GM23248 (cell line): ENCODE measurements around the gene ASF1B. TPM values are rescaled to one million over a fixed set of nuclear protein-coding genes. Genes with fewer than 3 reads are reported as not detected.

ENCODE experiments used
- DNase-seq: peaks from one replicate; pipeline ENCODE4 v3.0.0-alpha.2; 2015
- H2AFZ ChIP-seq: fragments of 200-600 bp; sonication (generic); 2 replicates; pipeline ENCODE4 v1.6.1; 2016; ENCODE audit warnings: antibody characterized with exemption
- H3F3A ChIP-seq: fragments of 200-600 bp; sonication (generic); 2 replicates; pipeline ENCODE4 v1.6.1; 2016; ENCODE audit warnings: mild to moderate bottlenecking, antibody characterized with exemption, mixed run types; ENCODE audit not compliant: insufficient read depth
- H3K27ac ChIP-seq: fragments of 200-600 bp; sonication (generic); 2 replicates; pipeline ENCODE4 v1.5.1; 2016; ENCODE audit warnings: mild to moderate bottlenecking
- H3K27me3 ChIP-seq: fragments of 200-600 bp; sonication (generic); replicated peaks from 2 replicates; pipeline ENCODE4 v1.6.1; 2016; ENCODE audit warnings: mild to moderate bottlenecking; ENCODE audit not compliant: insufficient read depth
- H3K36me3 ChIP-seq: fragments of 200-600 bp; sonication (generic); 2 replicates; pipeline ENCODE4 v1.6.1; 2016; ENCODE audit warnings: low read depth, mild to moderate bottlenecking
- H3K4me1 ChIP-seq: fragments of 200-600 bp; sonication (generic); 2 replicates; pipeline ENCODE4 v1.6.1; 2016; ENCODE audit warnings: mild to moderate bottlenecking; ENCODE audit not compliant: insufficient read depth
- H3K4me2 ChIP-seq: fragments of 200-600 bp; sonication (generic); one replicate; pipeline ENCODE4 v1.6.1; 2016; ENCODE audit warnings: mild to moderate bottlenecking; ENCODE audit not compliant: unreplicated experiment
- H3K4me3 ChIP-seq: fragments of 200-600 bp; sonication (generic); 2 replicates; pipeline ENCODE4 v1.5.1; 2016; ENCODE audit warnings: mild to moderate bottlenecking
- H3K79me2 ChIP-seq: fragments of 200-600 bp; sonication (generic); 2 replicates; pipeline ENCODE4 v1.6.1; 2016; ENCODE audit warnings: mild to moderate bottlenecking; ENCODE audit not compliant: insufficient read depth
- H3K9ac ChIP-seq: fragments of 200-600 bp; sonication (generic); 2 replicates; pipeline ENCODE4 v1.6.1; 2016; ENCODE audit warnings: mild to moderate bottlenecking
- H3K9me2 ChIP-seq: fragments of 200-600 bp; sonication (generic); 2 replicates; pipeline ENCODE4 v1.6.1; 2016; ENCODE audit warnings: mixed run types, mild to moderate bottlenecking, moderate library complexity; ENCODE audit not compliant: insufficient read depth
- H3K9me3 ChIP-seq: fragments of 200-600 bp; sonication (generic); one replicate; pipeline ENCODE4 v1.6.1; 2017; ENCODE audit warnings: low read depth
- H4K20me1 ChIP-seq: fragments of 200-600 bp; sonication (generic); 2 replicates; pipeline ENCODE4 v1.6.0; 2016; ENCODE audit not compliant: insufficient read depth
- EZH2 ChIP-seq: fragments of 200-600 bp; sonication (generic); IDR thresholded peaks from 2 replicates; pipeline ENCODE4 v1.6.1; 2018; ENCODE audit warnings: antibody characterized with exemption, mild to moderate bottlenecking; ENCODE audit not compliant: insufficient read depth, poor library complexity, severe bottlenecking
- EZH2phosphoT487 ChIP-seq: fragments of 200-600 bp; sonication (generic); IDR thresholded peaks from 2 replicates; pipeline ENCODE4 v1.6.1; 2018; ENCODE audit warnings: antibody characterized with exemption, moderate library complexity, mild to moderate bottlenecking, low read depth; ENCODE audit not compliant: insufficient read depth
- WGBS, 2 experiments: methylation state at CpG; one replicate each; pipeline ENCODE4 v1.1.6; 2015 to 2017; ENCODE audit warnings: low lambda C conversion rate in 2 of 2, low coverage in 1 of 2; ENCODE audit errors: missing lambda C conversion rate in 2 of 2; 5-methylcytosine and 5-hydroxymethylcytosine counted together
- in situ Hi-C: fragments of 300-500 bp; cut with MboI; formaldehyde crosslinking; loops from 2 replicates; pipeline ENCODE4 v1.15.0; 2020
- polyA plus RNA-seq: library from polyadenylated mRNA; unstranded; fragments of >200 nt; fragmentation: Nextera tagmentation; extraction: Ambion mirVana; gene quantifications from 2 replicates; pipeline ENCODE4 v1.2.1, GENCODE V29; 2016
- total RNA-seq: library from RNA; depleted of rRNA; stranded (reverse); fragments of >200 nt; shearing (Covaris generic); gene quantifications from 2 replicates; pipeline ENCODE4 v1.2.3, GENCODE V29; 2014

Gene ASF1B
- total and polyA plus RNA-seq, 2 experiments from 2014 or later: 11.2 to 19.0 TPM

DNA sequence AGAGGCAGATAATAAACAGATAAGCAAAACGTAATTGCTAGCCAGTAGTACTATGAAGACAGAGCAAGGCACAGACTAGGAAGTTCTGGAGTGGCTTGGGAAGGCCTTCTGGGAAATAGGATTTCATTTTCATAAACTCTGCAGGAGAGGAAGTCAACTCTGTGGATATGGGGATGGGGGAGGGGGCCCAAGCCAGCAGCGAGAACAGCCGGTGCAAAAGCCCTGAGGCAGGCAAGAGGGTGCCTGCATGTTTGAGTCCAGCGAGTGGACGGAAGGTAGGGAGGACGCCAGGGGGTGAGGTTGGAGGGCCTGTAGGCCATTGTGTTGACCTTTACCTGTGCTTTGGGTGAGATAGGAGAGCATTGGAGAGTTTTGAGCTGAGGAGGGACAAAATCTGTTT, 9.0 kb upstream of the ASF1B start:
- Histone ChIP-seq H3F3A (peaks cover 9% of the 10 kb centered on the region; the same call in 1 of the 2 replicates), H3K4me3 (no peak overlapping the region), H3K9me2 (no peaks in the 10 kb centered on the region), H2AFZ (no peak overlapping the region), H3K27ac (no peak overlapping the region), H4K20me1 (no peaks in the 10 kb centered on the region), H3K9me3 (no peaks in the 10 kb centered on the region), H3K9ac (no peak overlapping the region), H3K4me1 (peaks cover 31% of the 10 kb centered on the region), H3K4me2 (no peak overlapping the region), H3K36me3 (no peaks in the 10 kb centered on the region), H3K27me3 (no peaks in the 10 kb centered on the region), H3K79me2 (peaks cover 21% of the 10 kb centered on the region)
- no peak for DNase-seq
- 93 to 95% methylated on average over 6 of the region's 6 CpGs for WGBS, 2 experiments
- in situ Hi-C loops: no loop called here
- TF ChIP-seq EZH2phosphoT487: no peak
- TF ChIP-seq EZH2: no peak

DNA sequence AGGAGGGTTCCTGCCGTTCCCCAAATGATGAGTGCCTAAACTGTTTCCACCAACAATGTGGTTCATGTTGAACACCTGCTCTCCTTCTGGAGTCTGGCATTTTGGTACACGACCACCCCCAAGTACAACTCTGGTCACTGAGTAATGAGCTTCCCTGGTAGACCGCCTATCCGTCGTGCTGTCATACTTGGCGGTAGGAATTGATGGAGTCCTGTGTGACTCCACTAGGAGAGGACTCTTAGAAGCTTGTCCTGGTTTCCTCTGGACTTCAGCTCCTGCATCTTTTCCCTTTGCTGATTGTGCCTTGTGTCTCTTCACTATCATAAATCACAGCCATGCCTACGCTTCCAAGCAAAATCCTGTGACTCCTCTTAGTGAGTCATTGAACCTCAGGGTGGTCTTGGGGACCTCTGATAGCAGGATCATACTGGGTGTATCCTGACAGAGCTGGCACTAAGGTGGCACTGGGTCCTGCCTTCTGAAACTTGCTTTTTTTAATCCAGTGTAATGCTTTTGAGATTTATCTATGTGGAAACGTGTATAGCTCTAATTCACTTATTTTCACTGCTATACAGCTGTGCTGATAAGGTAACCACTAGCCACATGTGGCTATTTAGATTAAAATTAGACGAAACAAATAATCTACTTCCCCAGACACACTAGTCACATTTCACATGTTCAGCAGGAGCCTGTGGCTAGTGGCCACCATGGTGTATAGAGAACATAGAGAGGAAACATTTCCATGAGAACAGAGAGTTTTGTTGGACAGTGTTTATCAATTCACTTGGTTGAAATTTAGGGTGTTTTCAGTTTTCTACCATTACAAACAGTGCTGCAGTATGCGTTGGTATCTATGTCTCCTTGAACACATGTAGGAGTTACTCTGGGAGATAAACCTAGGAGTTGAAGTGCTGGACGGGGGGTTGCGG, 6.1 kb upstream of the ASF1B start:
- Histone ChIP-seq H3K27me3 (no peaks in the 10 kb centered on the region), H4K20me1 (no peaks in the 10 kb centered on the region), H3K36me3 (no peaks in the 10 kb centered on the region), H2AFZ (no peak overlapping the region), H3K4me3 (no peak overlapping the region), H3K4me2 (no peak overlapping the region), H3K9me2 (no peaks in the 10 kb centered on the region), H3K4me1 (peaks cover 30% of the 10 kb centered on the region), H3K79me2 (peaks cover 23% of the 10 kb centered on the region; the same call in 1 of the 2 replicates), H3K9ac (no peak overlapping the region), H3F3A (peaks cover 16% of the 10 kb centered on the region), H3K9me3 (no peaks in the 10 kb centered on the region), H3K27ac (no peak overlapping the region)
- in situ Hi-C loops: no loop called here
- no peak for TF ChIP-seq EZH2
- no peak for TF ChIP-seq EZH2phosphoT487
- WGBS, 2 experiments: 78 to 87% methylated on average over 12 of the region's 12 CpGs
- no peak for DNase-seq

DNA sequence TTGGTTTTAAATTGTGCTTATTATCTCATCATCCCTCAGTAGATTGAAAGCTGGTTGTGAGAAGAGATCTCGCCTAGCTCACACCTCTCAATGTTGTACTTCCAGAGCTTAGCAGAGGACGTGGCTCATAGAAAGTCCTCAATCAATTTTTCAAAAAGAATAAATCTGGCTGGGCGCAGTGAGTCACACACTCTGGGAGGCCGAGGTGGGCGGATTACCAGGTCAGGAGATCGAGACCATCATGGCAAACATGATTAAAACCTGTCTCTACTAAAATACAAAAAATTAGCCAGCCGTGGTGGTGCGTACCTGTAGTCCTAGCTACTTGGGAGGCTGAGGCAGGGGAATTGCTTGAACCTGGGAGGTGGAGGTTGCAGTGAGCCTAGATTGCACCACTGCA, 4.7 kb upstream of the ASF1B start:
- Histone ChIP-seq H3K79me2 (peaks cover 23% of the 10 kb centered on the region; the same call in 1 of the 2 replicates), H3K4me2 (no peak overlapping the region), H3K4me1 (peaks cover 16% of the 10 kb centered on the region), H3K9me3 (no peaks in the 10 kb centered on the region), H3F3A (peaks cover 9% of the 10 kb centered on the region), H3K4me3 (no peak overlapping the region), H3K27me3 (no peaks in the 10 kb centered on the region), H2AFZ (no peak overlapping the region), H3K36me3 (no peaks in the 10 kb centered on the region), H3K9me2 (no peaks in the 10 kb centered on the region), H3K27ac (no peak overlapping the region), H4K20me1 (no peaks in the 10 kb centered on the region), H3K9ac (no peak overlapping the region)
- DNase-seq: no peak
- in situ Hi-C loops: no loop called here
- TF ChIP-seq EZH2phosphoT487: no peak
- TF ChIP-seq EZH2: no peak
- 95% methylated on average over 8 of the region's 8 CpGs for WGBS, 2 experiments

DNA sequence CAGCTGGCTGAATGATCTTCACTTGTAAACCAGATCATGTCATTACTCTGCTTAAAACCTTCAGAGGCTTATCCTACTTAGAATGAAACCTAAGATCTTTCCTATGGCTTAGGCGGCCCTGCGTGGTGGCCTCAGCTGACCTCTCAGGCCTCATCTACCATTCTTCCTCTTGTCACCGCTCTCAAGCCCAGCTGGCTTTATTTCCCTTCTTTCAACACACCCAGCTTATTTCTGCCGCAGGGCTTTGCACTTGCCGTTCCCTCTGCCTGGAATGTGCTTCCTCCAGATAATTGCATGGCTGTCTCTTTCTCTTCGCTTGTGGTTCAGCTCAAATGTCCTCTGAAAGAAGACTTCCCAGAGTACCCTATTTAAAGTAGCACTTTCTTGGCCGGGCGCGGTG, 3.6 kb upstream of the ASF1B start:
- Histone ChIP-seq H3K79me2 (peaks cover 24% of the 10 kb centered on the region), H4K20me1 (no peaks in the 10 kb centered on the region), H3F3A (peaks cover 9% of the 10 kb centered on the region), H3K9me2 (no peaks in the 10 kb centered on the region), H3K27ac (no peak overlapping the region), H3K4me3 (no peak overlapping the region), H3K27me3 (no peaks in the 10 kb centered on the region), H3K4me2 (no peak overlapping the region), H3K36me3 (no peaks in the 10 kb centered on the region), H3K9ac (no peak overlapping the region), H3K4me1 (peaks cover 16% of the 10 kb centered on the region), H3K9me3 (no peaks in the 10 kb centered on the region), H2AFZ (no peak overlapping the region)
- 96 to 97% methylated on average over 9 of the region's 9 CpGs for WGBS, 2 experiments
- TF ChIP-seq EZH2phosphoT487 (no peak), EZH2 (no peak)
- in situ Hi-C loops: no loop called here
- no peak for DNase-seq
